KBM-7 (cell line): ENCODE results near the gene SPAG8.
A peak's percentile ranks its signal among the peaks of the same experiment; 100 is the strongest.

Experiments used
- DNase-seq: peaks from one replicate; pipeline ENCODE4 v3.0.0-alpha.2; 2015
- in situ Hi-C: fragments of 300-500 bp; cut with MboI; formaldehyde crosslinking; loops from 2 replicates; pipeline ENCODE4 v1.14.3; 2020; ENCODE audit warnings: low sequenced_read_pairs, low pct_unique_long_range_greater_than_20kb, mixed read lengths

Gene SPAG8

DNA sequence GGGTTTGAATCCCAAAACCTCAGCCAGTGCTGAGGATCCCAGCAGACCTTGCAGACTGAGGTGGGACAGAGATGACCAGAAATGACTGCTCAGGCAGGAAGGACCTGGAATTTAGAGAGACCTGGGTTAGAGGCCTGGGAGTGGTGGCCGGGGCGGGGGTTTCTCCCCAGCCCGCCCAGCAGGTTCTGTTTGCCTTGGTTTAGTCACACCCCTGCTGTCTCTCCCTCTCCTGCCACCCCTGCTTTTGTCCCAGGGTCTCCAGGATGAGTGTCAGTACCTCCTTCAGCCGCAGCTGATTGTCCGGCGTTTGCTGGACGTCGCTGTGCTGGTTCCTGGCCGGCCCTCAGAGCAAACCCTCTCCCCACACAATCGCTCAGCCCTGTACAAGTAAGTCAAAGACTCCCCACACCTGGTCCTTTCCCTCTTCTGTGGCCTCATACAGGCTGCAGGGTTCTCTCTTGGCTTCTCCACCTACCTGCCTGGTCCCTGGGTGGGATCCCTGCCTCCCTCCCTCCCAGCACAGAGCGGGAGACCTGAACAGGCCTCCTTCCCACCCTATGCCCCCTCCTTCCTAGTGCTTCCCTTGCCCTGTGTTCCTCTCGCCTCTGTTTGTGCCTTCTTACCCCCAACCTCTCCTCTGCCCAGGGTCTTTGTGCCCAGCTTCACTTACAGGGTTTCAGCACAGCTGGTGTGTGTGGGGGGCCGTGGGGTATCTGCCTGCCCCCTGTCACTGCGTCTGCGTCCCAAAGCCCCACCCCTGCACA, 29.0 kb upstream of the SPAG8 start:
- no peak for DNase-seq
- in situ Hi-C loops: no loop called here

DNA sequence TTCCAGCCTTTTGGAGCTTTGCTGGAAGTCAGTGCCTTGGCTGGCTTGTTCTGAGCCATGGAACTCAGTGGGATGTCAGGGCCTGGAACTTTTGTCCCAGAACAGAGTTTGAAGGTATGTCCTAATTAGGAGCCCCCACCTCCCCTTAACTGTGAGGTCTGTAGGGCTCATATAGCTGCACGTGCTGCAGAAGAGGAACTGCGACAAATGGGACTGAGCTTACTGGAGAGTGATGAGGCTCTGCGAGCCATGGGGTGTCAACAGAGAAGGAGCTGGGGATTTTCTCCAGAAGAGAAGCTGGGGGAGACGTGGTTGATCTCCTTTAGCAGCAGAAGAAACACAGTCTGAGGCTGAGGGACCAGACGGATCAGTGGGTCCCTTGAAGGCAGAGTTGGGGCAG, 27.9 kb upstream of the SPAG8 start:
- no peak for DNase-seq
- in situ Hi-C loops: no loop called here

DNA sequence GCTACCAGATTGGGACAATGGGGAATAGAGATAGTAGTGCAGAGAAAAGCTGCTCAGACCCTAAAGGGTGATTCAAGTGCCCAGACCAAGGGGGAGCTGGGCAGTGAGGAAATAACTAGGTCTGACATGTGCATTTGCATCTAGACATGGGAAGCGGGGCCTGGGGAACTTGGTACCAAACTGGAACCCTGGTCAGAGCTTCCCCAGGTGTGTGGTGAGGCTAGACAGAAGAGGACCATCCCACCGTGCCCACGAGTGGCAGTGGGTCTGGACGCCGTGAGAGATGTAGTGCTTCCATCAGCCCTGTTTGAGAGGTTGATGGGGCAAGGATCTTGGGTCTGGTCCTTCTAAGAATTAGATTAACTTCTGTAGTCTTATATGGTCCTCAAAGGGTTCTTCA, 24.5 kb upstream of the SPAG8 start:
- DNase-seq: no peak
- in situ Hi-C loops: no loop called here

DNA sequence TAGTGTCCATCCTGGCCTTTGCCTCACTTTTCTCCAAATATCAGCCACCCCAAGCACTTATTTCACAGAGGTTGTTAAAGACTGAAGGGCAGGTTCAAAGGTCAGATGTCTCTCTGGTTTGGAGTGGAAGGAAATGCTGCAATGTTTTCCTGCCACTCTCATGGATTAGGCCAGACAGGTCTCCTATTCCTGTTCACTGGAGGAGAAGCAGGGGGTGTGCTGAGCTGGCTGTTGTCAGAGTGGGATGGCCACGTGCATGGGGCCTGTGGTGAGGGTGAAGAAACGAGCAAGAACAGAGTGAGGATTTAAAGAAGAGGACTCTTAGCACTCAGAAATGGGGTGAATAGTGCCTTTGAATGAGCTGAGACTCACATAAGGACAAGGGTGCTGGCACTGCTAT, 23.7 kb upstream of the SPAG8 start:
- in situ Hi-C loops: no loop called here
- no peak for DNase-seq

DNA sequence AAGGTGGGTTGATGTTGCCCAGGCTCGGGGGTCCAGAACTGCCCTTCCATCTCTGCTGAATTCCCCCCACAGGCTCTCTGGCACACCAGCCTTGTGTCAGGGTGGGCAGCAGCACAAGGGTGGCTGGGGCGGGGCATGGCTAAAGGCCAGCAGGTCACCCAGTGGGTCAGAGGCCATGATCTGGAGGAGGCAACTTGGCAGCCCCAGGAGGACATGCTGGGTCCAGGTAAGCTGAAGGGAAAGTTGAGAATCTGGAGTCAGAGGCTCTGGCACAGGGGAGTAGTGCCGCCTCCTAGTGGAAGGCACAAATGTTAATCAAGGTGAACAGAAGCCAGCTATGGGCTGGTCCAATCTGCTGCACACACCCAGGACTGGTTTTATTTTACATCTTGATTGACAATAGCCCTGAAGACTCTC, 23.2 kb upstream of the SPAG8 start:
- peak; percentile 24 for DNase-seq
- in situ Hi-C loops: no loop called here

DNA sequence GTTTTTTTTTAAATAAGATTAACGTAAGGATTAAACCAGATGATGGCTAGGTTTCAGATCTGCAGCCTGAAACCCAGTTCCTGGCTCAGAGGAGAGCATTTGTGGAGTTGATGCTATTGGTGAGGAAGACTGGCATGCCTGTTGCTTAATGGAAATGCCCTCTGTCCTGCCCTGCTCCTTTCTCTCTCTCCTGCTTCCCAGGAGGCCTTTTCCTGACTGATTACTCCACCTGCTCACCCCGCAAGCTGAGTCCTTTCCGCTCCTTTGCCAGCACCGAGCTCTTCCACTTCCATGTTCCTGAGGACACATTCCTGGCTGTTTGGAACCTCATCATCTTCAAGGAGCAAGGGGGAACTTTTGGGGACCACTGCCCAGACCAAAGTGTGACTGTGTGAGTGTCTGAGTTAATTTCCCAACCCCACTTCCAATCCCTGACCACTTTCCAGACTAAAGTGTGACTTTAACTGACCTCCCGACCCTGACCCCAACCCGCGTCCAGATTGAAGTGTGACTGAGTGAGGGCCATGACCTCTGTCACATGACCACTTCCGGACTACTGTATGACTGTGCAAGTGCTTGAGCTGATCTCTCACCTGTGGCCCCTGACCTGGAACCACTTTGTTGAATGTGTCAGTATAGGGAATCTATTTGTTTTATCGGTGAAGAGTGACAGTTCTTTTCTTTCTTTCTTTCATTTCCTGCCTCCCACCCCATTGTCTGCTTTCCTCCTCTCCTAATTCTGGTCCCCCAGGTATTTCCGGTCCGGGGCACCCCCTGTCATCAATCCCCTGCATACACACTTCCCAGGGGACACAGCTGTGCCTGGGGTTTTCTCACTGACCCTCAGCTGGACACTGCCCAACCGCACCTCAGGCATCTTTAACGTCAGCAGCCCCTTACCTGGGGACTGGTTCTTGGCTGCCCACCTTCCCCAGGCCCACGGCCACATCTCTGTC, 22.5 kb upstream of the SPAG8 start:
- DNase-seq: no peak
- in situ Hi-C loops: no loop called here

DNA sequence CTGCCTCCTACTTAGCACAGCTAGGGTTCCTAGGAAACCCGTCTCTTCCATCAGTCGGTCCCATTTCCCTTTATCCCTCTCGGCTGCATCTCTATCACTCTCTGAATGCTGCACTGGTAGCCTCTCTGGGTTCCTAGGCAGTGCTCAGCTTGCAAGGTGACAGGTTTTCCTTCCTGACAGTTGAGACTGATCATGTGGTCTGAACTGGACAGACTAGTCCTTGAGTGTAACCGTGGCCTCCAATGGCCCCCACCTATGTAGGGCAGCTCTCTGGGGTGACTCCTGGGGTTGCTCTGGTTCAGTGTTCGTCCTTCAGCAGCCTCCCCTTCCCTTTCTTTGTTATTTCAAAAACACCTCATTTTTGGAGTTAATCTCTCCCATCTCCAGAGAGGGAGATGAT, 20.8 kb upstream of the SPAG8 start:
- no peak for DNase-seq
- in situ Hi-C loops: no loop called here

DNA sequence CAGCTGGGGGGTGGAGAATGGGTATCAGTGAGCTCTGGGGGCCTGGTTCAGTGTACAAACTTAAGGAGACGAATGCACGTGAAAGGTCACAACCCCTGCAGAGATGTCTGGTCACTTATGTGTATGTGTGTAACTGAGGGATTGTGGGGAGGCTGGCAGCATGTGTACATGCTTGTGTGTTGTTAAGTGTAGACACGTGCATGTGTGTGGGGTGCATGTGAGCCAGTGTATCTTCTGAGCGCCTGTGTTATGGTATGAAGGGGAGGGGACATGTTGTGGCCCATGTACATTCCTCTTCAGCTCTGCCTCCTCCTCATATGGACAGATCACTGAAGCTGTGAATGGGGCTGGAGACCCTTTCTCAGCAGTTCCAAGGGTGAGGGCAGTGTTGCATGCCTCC, 19.0 kb upstream of the SPAG8 start:
- in situ Hi-C loops: no loop called here
- DNase-seq: no peak

DNA sequence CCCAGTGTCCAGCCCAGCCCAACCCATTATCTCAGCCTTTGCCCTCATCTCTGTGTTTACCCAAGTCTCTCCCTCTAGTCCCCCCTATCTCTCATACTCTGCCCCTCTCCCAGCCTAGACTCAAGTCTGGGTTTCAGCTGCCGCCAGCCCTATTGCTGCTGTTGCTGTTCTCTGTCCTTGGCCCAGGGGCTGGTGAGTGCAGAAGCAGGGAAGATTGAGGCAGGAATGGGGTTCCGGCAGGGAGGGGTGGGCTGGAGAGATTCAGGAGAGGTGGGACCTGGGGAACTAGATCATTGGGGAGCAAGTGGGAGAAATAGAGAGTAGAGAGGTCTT, 17.7 kb upstream of the SPAG8 start:
- no peak for DNase-seq
- in situ Hi-C loops: no loop called here

DNA sequence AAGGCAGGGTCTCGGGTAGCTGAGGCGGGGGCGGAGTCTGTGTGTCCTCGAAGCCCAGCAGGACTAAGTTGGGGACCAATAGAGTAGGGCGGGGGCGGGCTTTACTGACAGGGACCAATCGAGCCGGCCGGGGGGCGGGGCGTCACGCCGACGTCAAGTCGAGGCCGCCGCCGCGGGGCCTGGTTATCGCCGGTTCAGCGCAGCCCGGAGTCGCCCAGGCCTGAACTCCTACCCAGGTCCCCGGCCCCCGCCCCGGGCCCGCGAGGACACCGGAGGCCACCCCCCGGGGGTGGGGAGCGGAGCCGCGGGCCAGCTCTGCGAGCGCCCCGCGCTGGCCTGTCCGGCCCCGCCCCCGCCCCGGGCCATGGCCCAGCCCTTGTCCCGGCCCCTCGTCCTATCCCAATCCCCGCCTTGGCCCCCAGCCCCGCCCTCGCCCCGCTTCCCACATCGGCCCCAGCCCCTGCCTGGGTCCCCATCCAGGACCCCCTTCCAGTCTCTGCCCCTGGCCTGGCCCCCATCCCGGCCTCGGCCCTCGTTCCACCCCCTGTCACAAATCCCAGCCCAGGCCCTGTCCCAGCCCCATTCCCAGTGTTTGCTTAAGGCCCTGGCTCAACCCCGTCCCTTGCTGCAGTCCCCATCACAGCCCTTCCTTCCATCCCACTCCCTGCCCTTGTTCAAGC, 17.2 kb upstream of the SPAG8 start, which contains the start of gene TMEM8B:
TMEM8B (plus strand) TSS at position 145 of the 680 bp plus-strand sequence; CDS start at position 365, 220 bp downstream.
- in situ Hi-C loops: no loop called here
- peak; percentile 80 for DNase-seq

DNA sequence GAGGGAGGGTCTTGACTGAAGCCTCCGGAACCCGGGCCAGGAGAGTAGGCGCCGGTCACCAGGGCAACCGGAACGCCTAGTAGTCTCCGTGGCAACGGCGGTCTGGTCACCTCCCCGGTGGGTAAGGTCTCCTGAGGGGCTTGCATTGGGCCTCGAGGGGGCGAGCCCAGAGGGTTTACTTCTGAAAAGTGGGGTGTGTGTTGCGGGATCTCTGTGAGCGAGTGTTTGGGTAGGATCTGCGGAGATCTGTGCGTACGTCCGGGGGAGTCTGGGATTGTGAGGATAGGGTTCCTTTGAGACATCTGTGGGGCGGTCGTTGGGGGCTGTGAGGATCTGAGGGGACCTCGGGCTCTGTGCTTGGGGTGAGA, 16.6 kb upstream of the SPAG8 start, which contains the start of gene FAM221B:
FAM221B (minus strand) TSS at position 17 of the 368 bp plus-strand sequence. CDS start 2,571 bp downstream, outside the sequence.
- in situ Hi-C loops: no loop called here
- no peak for DNase-seq

DNA sequence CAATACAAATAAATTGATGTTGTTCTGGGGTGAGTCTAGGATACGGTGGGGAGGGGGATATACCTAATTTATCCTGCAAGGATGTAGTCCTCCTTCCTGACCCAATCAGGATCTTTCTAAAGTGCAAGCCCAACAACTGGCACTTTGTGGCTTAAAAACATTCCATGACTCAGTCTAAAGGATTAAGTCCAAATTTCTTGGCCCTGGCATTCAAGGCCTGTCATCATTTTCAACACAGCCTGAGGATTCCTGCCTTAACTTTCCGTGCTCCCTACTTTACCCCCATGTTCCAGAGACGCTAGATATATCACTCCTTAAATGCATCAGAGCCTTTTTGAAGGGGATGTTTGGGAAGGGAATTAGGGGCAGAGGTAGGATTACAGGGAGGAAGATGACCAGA, 15.4 kb upstream of the SPAG8 start:
- no peak for DNase-seq
- in situ Hi-C loops: no loop called here

DNA sequence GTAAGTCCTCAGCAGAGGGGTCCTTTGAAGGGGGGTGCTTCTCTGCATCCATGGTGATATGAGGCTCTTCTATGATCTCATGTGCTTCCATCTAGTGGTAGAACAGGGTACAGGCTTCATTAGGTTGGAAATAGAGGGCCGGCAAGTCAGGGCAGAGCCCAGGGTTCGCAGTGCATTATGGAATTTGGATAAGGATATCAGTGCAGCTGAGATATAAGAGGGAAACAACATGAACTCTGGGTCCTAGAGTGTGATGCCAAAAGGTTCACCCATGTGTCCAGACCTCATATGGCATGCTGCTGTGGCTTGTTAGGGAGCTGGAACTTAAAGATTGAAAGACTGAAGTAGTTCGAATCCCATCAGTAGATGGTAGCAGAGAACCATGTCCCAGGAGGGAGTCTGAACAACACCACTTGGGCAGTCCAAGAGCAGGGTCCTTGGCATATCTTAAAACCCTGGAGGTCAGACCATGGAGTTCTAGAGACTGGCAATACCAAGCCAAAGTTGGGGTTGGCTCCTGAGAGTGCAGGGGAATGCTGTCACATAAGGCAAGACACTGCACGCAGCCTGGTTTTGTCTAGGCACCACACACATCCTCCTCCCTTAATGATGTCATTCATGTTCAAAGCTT, 14.1 kb upstream of the SPAG8 start:
- in situ Hi-C loops: no loop called here
- peak; percentile 90 for DNase-seq

DNA sequence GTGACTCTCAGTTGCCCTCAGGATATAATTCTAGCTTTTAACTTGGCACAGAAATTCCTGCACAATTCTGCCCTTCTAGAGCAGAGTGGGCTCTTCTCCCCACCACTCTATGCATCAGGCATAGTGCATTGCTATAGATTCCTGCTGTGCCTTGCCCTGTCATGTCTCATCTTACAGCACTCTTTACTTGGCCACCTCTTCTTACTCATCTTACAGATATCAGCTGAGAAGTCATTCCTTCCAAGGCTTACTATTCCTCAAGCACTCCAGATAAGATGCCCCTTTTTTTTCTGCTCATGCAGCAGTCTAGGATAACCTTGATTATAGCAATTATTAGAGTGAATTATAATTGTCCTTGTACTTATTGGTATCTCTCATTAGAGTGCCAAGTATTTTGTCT, 10.9 kb upstream of the SPAG8 start:
- in situ Hi-C loops: no loop called here
- DNase-seq: no peak

DNA sequence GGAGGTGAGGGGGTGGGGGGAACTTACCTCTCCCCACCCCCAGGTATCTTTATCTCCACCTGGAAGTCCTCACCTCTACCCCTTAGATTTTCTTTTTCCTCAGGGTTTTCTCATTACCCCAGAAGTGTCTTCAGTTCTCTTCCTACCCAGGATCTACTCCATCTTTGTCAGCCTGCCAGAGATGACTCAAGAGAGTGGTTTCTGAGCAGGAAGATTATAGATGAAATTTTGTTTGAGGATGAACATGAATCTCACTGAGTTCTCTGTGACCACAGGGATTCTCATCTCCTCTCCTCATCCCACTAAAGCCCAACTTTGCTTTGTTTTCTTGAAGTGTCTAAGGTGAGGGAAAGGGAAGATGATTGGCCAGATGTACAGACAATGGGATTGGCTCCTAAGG, 8.0 kb upstream of the SPAG8 start:
- in situ Hi-C loops: no loop called here
- no peak for DNase-seq

DNA sequence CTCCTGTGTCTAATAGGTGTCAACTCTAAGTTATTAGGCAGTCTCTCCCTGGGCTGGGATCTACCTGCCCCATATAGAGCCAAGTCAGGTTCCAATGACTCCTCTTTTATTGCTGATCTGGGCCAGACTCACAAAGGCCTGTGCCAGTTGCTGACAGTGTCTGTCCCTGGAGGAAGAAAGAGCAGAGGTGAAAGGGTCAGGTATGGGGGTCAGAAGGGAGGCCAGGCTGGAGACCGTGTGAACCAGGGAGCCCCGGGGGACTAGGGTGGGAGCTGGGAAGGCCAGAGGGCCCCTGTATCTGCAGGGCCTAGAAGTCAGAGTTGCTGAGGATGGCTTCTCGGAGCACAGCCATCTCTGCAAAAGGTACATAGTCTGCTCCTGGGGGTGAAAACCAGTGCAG, 6.3 kb upstream of the SPAG8 start:
- in situ Hi-C loops: no loop called here
- DNase-seq: no peak

DNA sequence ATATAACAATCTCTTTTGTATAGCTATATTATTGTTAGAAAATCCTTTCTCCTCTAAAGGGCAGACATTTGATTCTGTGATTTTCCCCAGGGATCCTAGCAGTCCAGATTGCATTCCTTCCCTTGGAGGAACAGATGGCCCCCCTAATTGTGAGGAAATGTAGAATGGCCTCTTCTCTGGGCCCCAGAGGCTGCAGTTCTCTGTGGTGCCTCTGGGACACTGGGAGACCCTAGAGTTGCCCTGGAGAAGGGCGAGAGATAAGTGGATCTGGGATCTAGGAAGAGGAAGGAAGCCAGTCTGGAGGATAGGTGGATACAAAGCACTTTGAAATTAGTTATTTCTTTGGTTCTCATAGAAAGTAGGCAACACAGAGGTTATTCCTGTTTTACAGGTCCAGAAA, 4.6 kb upstream of the SPAG8 start:
- in situ Hi-C loops: no loop called here
- peak; percentile 21 for DNase-seq

DNA sequence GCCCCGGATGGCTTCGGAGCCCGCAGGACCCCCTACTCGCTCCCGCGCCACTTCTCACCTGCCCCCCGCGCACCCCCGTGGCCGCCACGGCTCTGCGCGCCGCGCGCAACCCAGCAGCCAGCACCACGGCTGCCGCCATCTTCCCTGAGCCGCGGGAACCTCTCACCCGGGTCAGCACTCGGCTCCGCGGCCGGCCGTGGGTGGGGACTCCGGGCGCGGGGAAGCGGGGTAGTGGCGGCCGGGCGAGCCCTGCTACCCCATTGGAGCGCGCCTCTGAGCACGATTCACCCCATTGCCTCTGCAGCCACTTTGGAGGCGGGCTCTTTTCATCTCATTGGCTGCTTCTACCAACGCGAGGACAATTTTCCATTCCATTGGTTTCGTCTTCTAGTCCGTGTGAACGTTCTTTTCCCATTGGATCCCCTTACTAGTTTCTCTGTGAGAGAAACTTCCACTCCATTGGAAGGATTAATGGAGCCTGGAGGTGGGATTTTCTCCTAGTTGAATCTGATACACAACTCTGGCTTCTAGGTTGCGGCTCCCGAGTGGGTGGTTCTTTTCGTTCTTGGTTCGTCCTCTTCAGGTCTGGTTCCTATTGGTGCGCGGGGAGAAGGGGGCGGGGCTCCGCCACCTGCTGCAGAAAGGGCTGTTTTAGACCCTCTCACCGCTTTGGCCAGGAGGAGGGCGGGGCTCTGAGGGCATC, 2.9 kb upstream of the SPAG8 start, which contains the start of gene HINT2:
HINT2 (minus strand) TSS at position 202 of the 703 bp plus-strand sequence; CDS start at position 139, 63 bp downstream.
- DNase-seq: peak; percentile 98
- in situ Hi-C loops: no loop called here
